ENCODE measurements around the gene INKA2. TPM values are rescaled to one million over a fixed set of nuclear protein-coding genes. Genes with fewer than 3 reads are reported as not detected.

Gene INKA2
- total and polyA plus RNA-seq, 2 donors (not counting 1 experiment from before 2014, with no cell fraction given): 3.5 to 25.4 TPM

DNA sequence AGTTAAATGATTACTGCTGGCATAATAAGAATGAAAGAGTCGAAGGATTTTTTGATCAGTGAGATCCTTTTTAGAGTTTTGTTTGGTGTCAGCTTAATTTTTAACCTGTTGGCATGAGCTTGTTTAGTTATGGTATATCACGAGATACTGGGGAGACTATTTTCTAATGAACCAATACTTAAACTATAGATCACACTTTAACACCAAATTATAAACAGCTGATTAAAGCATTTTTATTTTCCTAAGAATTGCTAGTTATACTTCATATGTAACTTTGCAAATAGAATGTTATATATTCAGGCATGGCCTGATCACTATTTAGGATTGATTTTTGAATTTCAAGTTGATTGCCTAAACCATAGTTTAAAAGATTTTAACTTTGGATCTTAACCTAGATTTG, 22.5 kb upstream of the INKA2 start:
- Histone ChIP-seq H3K9ac (ENCODE audit: insufficient read depth, low read length) (no peak overlapping the region), H4K20me1 (ENCODE audit: control insufficient read depth, extremely low read depth, insufficient read depth, low read length) (no peaks in the 10 kb centered on the region), H3K27me3 (ENCODE audit: control insufficient read depth, insufficient read depth, low read length) (no peaks in the 10 kb centered on the region), H3K79me2 (ENCODE audit: control insufficient read depth, insufficient read depth, low read length) (peaks cover 14% of the 10 kb centered on the region), H3K9me3 (ENCODE audit: control insufficient read depth, insufficient read depth, low read depth, low read length) (no peaks in the 10 kb centered on the region), H3K4me1 (ENCODE audit: control insufficient read depth, extremely low read depth, insufficient read depth, low read length) (peaks cover 9% of the 10 kb centered on the region), H3K4me3 (replicated peaks in 1 of 4; ENCODE audit: control extremely low read depth in 1 of 4, insufficient read depth in 1 of 4, low read depth in 3 of 4, low read length in 4 of 4) (no peak overlapping the region), H3K4me2 (ENCODE audit: extremely low read depth, insufficient read depth, low read length) (no peak overlapping the region), H2AFZ (ENCODE audit: low read length) (no peak overlapping the region), H3K36me3 (ENCODE audit: control insufficient read depth, insufficient read depth, low read length) (peaks cover 6% of the 10 kb centered on the region), H3K27ac (ENCODE audit: insufficient read depth, low read length) (no peak overlapping the region)
- no peak for DNase-seq (ENCODE audit: low read depth in 2 of 2)
- TF ChIP-seq CTCF (conservative IDR thresholded peaks at IDR 0.05 in 1 of 2, IDR thresholded peaks at IDR 0.05 in 1 of 2; ENCODE audit: low read depth in 1 of 2, low read length in 2 of 2): no peak
- TF ChIP-seq EZH2 (IDR thresholded peaks at IDR 0.05; ENCODE audit: low read length, missing control alignments): no peak

GRCh38 chr1:111758373-111758772, 19.2 kb upstream of the INKA2 start:
- no peak for DNase-seq (ENCODE audit: low read depth in 2 of 2)
- TF ChIP-seq CTCF (conservative IDR thresholded peaks at IDR 0.05 in 1 of 2, IDR thresholded peaks at IDR 0.05 in 1 of 2; ENCODE audit: low read depth in 1 of 2, low read length in 2 of 2) (peak in 1 of 2 donors; percentile 14), EZH2 (IDR thresholded peaks at IDR 0.05; ENCODE audit: low read length, missing control alignments) (no peak)
- Histone ChIP-seq H3K36me3 (ENCODE audit: control insufficient read depth, insufficient read depth, low read length) (peaks cover 5% of the 10 kb centered on the region), H3K27ac (ENCODE audit: insufficient read depth, low read length) (no peak overlapping the region), H3K79me2 (ENCODE audit: control insufficient read depth, insufficient read depth, low read length) (peaks cover 19% of the 10 kb centered on the region), H3K4me1 (ENCODE audit: control insufficient read depth, extremely low read depth, insufficient read depth, low read length) (peaks cover 9% of the 10 kb centered on the region), H3K27me3 (ENCODE audit: control insufficient read depth, insufficient read depth, low read length) (no peaks in the 10 kb centered on the region), H3K4me3 (replicated peaks in 1 of 4; ENCODE audit: control extremely low read depth in 1 of 4, insufficient read depth in 1 of 4, low read depth in 3 of 4, low read length in 4 of 4) (no peak overlapping the region), H3K9me3 (ENCODE audit: control insufficient read depth, insufficient read depth, low read depth, low read length) (no peaks in the 10 kb centered on the region), H4K20me1 (ENCODE audit: control insufficient read depth, extremely low read depth, insufficient read depth, low read length) (no peaks in the 10 kb centered on the region), H3K4me2 (ENCODE audit: extremely low read depth, insufficient read depth, low read length) (no peak overlapping the region), H2AFZ (ENCODE audit: low read length) (no peak overlapping the region), H3K9ac (ENCODE audit: insufficient read depth, low read length) (no peak overlapping the region)

- no peak for TF ChIP-seq CTCF (conservative IDR thresholded peaks at IDR 0.05 in 1 of 2, IDR thresholded peaks at IDR 0.05 in 1 of 2; ENCODE audit: low read depth in 1 of 2, low read length in 2 of 2)
- no peak for TF ChIP-seq EZH2 (IDR thresholded peaks at IDR 0.05; ENCODE audit: low read length, missing control alignments)
- H2AFZ ChIP-seq (ENCODE audit: low read length): peak overlapping the region; percentile 61
- no peaks in the 10 kb centered on the region for H4K20me1 ChIP-seq (ENCODE audit: control insufficient read depth, extremely low read depth, insufficient read depth, low read length)
- H3K27me3 ChIP-seq (ENCODE audit: control insufficient read depth, insufficient read depth, low read length): no peaks in the 10 kb centered on the region
- H3K4me2 ChIP-seq (ENCODE audit: extremely low read depth, insufficient read depth, low read length): peak overlapping the region; percentile 83
- peak overlapping the region; percentile 98 for H3K27ac ChIP-seq (ENCODE audit: insufficient read depth, low read length)
- H3K9me3 ChIP-seq (ENCODE audit: control insufficient read depth, insufficient read depth, low read depth, low read length): no peaks in the 10 kb centered on the region
- peaks cover 2% of the 10 kb centered on the region for H3K4me1 ChIP-seq (ENCODE audit: control insufficient read depth, extremely low read depth, insufficient read depth, low read length)
- H3K79me2 ChIP-seq (ENCODE audit: control insufficient read depth, insufficient read depth, low read length): peaks cover 19% of the 10 kb centered on the region
- H3K9ac ChIP-seq (ENCODE audit: insufficient read depth, low read length): peak overlapping the region; percentile 90
- peaks cover 2% of the 10 kb centered on the region for H3K36me3 ChIP-seq (ENCODE audit: control insufficient read depth, insufficient read depth, low read length)
- H3K4me3 ChIP-seq (replicated peaks in 1 of 4; ENCODE audit: control extremely low read depth in 1 of 4, insufficient read depth in 1 of 4, low read depth in 3 of 4, low read length in 4 of 4): peak overlapping the region; percentile 71 to 92 (median 90)
- DNase-seq (ENCODE audit: low read depth in 2 of 2): no peak
Observed at GRCh38 chr1:111756124-111756513, 16.9 kb upstream of the INKA2 start.

Measured in fibroblast of lung (primary cell).